HEK293 (cell line): ENCODE data around the gene CORO1C.
A peak's percentile ranks its signal among the peaks of the same experiment; 100 is the strongest.

Source experiments
- CTCF ChIA-PET: fragments of 350-600 bp; formaldehyde crosslinking; extraction: SDS; loops from one replicate; lab custom pipeline; 2021; ENCODE audit warnings: antibody characterized with exemption; lab: Yijun Ruan, JAX
- POLR2A ChIA-PET: fragments of 300-600 bp; formaldehyde crosslinking; extraction: SDS; loops from one replicate; lab custom pipeline; 2020; ENCODE audit warnings: antibody characterized with exemption, inconsistent platforms; lab: Yijun Ruan, JAX
- H3K27ac ChIP-seq: fragments of 200-500 bp; sonication (Bioruptor generic); 2 replicates; pipeline ENCODE4 v1.5.1; 2014; ENCODE audit warnings: low read depth, low read length, control low read depth, inconsistent platforms; ENCODE audit errors: extremely low read depth
- H3K36me3 ChIP-seq, 2 experiments: fragments of 200-500 bp in 1 of 2; sonication (Bioruptor generic) in 1 of 2; 1 replicate in 1 of 2; 2 replicates in 1 of 2; pipeline ENCODE4 v1.5.1; 2014 to 2017; ENCODE audit warnings: inconsistent platforms in 2 of 2, low read length in 2 of 2; ENCODE audit not compliant: control insufficient read depth in 2 of 2, insufficient read depth in 1 of 2
- H3K4me1 ChIP-seq: fragments of 200-500 bp; sonication (Bioruptor generic); 2 replicates; pipeline ENCODE4 v1.5.1; 2014; ENCODE audit warnings: mild to moderate bottlenecking, low read length, inconsistent platforms; ENCODE audit not compliant: control insufficient read depth, insufficient read depth
- H3K4me3 ChIP-seq: 2 replicates; pipeline ENCODE4 v1.5.1; 2011; ENCODE audit warnings: low read depth, mild to moderate bottlenecking, control low read depth, low read length, moderate library complexity
- H3K9me3 ChIP-seq: fragments of 200-500 bp; sonication (Bioruptor generic); 2 replicates; pipeline ENCODE4 v1.5.1; 2014; ENCODE audit warnings: low read depth, low read length, inconsistent platforms; ENCODE audit not compliant: control insufficient read depth, insufficient read depth
- BCL11A ChIP-seq: fragments of 450-650 bp; formaldehyde crosslinking; IDR thresholded peaks from 2 replicates; pipeline ENCODE4 v1.5.1; 2016; ENCODE audit warnings: low read depth, missing biosample characterization, missing genetic modification characterization
- EGR2 ChIP-seq: fragments of 450-650 bp; formaldehyde crosslinking; IDR thresholded peaks from 2 replicates; pipeline ENCODE4 v1.5.1; 2016; ENCODE audit warnings: low read depth, missing biosample characterization, missing genetic modification characterization
- GLIS2 ChIP-seq: fragments of 450-650 bp; formaldehyde crosslinking; IDR thresholded peaks from 2 replicates; pipeline ENCODE4 v1.5.1; 2016; ENCODE audit warnings: missing biosample characterization, missing genetic modification characterization
- PATZ1 ChIP-seq: fragments of 450-650 bp; formaldehyde crosslinking; IDR thresholded peaks from 2 replicates; pipeline ENCODE4 v1.5.1; 2016; ENCODE audit warnings: missing biosample characterization, missing genetic modification characterization
- ZBTB17 ChIP-seq: fragments of 450-650 bp; formaldehyde crosslinking; IDR thresholded peaks from 2 replicates; pipeline ENCODE4 v1.5.1; 2016; ENCODE audit warnings: missing biosample characterization, missing genetic modification characterization
- ZBTB26 ChIP-seq: fragments of 450-650 bp; formaldehyde crosslinking; optimal IDR thresholded peaks from 2 replicates; pipeline ENCODE3; 2016; ENCODE audit warnings: missing biosample characterization, mild to moderate bottlenecking, missing genetic modification characterization
- ZFHX2 ChIP-seq: fragments of 450-650 bp; formaldehyde crosslinking; conservative IDR thresholded peaks from 2 replicates; pipeline ENCODE4 v1.5.1; 2016; ENCODE audit warnings: missing biosample characterization, missing genetic modification characterization
- ZNF184 ChIP-seq: fragments of 450-650 bp; IDR thresholded peaks from 2 replicates; pipeline ENCODE4 v1.5.1; 2018; ENCODE audit warnings: missing biosample characterization, mild to moderate bottlenecking, missing genetic modification characterization
- ZNF341 ChIP-seq: fragments of 450-650 bp; formaldehyde crosslinking; IDR thresholded peaks from 2 replicates; pipeline ENCODE4; 2016; ENCODE audit warnings: low read depth, missing biosample characterization, missing genetic modification characterization
- ZNF398 ChIP-seq: fragments of 450-650 bp; formaldehyde crosslinking; IDR thresholded peaks from 2 replicates; pipeline ENCODE4 v1.5.1; 2017; ENCODE audit warnings: missing biosample characterization, missing genetic modification characterization
- ZNF404 ChIP-seq: fragments of 450-650 bp; formaldehyde crosslinking; IDR thresholded peaks from 2 replicates; pipeline ENCODE4 v1.5.1; 2017; ENCODE audit warnings: missing biosample characterization, missing genetic modification characterization
- ZNF600 ChIP-seq: fragments of 450-650 bp; formaldehyde crosslinking; IDR thresholded peaks from 2 replicates; pipeline ENCODE4 v1.5.1; 2016; ENCODE audit warnings: missing biosample characterization, missing genetic modification characterization
- ZNF629 ChIP-seq: fragments of 450-650 bp; formaldehyde crosslinking; IDR thresholded peaks from 2 replicates; pipeline ENCODE4 v1.5.1; 2017; ENCODE audit warnings: missing biosample characterization, missing genetic modification characterization
- ZNF670 ChIP-seq: fragments of 450-650 bp; formaldehyde crosslinking; IDR thresholded peaks from 2 replicates; pipeline ENCODE4 v1.5.1; 2016; ENCODE audit warnings: missing biosample characterization, missing genetic modification characterization, low read depth
- ZNF707 ChIP-seq: fragments of 450-650 bp; formaldehyde crosslinking; IDR thresholded peaks from 2 replicates; pipeline ENCODE4 v1.5.1; 2016; ENCODE audit warnings: missing biosample characterization, missing genetic modification characterization
- ZSCAN16 ChIP-seq: fragments of 450-650 bp; formaldehyde crosslinking; IDR thresholded peaks from 2 replicates; pipeline ENCODE4 v1.5.1; 2016; ENCODE audit warnings: missing biosample characterization, missing genetic modification characterization
- ZSCAN30 ChIP-seq: fragments of 450-650 bp; IDR thresholded peaks from 2 replicates; pipeline ENCODE4 v1.5.1; 2018; ENCODE audit warnings: missing biosample characterization, mild to moderate bottlenecking, missing genetic modification characterization, moderate library complexity
- ZSCAN5A ChIP-seq: fragments of 450-650 bp; formaldehyde crosslinking; IDR thresholded peaks from 2 replicates; pipeline ENCODE4 v1.5.1; 2016; ENCODE audit warnings: missing biosample characterization, missing genetic modification characterization
- TF ChIP-seq, protein P1 (sequence below): fragments of 450-650 bp; formaldehyde crosslinking; IDR thresholded peaks from 2 replicates; pipeline ENCODE4 v1.5.1; 2016; ENCODE audit warnings: missing biosample characterization, missing genetic modification characterization, borderline replicate concordance
- TF ChIP-seq, protein P2 (sequence below): fragments of 450-650 bp; formaldehyde crosslinking; IDR thresholded peaks from 2 replicates; pipeline ENCODE4 v1.5.0; 2017; ENCODE audit warnings: missing biosample characterization, missing genetic modification characterization, borderline replicate concordance

CORO1C gene

GRCh38 chr12:108773798-108774788 is 42.8 kb upstream of the CORO1C start:
- no peaks in the 10 kb centered on the region for H3K36me3 ChIP-seq
- no peaks in the 10 kb centered on the region for H3K9me3 ChIP-seq
- no peaks in the 10 kb centered on the region for H3K4me1 ChIP-seq
- CTCF ChIA-PET: no interaction called here
- no peak overlapping the region for H3K4me3 ChIP-seq
- POLR2A ChIA-PET: no interaction called here
- TF ChIP-seq, protein P1, sequence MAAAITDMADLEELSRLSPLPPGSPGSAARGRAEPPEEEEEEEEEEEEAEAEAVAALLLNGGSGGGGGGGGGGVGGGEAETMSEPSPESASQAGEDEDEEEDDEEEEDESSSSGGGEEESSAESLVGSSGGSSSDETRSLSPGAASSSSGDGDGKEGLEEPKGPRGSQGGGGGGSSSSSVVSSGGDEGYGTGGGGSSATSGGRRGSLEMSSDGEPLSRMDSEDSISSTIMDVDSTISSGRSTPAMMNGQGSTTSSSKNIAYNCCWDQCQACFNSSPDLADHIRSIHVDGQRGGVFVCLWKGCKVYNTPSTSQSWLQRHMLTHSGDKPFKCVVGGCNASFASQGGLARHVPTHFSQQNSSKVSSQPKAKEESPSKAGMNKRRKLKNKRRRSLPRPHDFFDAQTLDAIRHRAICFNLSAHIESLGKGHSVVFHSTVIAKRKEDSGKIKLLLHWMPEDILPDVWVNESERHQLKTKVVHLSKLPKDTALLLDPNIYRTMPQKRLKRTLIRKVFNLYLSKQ (tag by site-specific recombination): no peak
- peak; percentile 38; the same call in 1 of the 2 replicates for TF ChIP-seq EGR2 (tag by site-specific recombination)
- 0 out of 2 replicates have a peak, but pooled peaks have one; percentile 27 for TF ChIP-seq ZFHX2 (tag by site-specific recombination)
- no peak for TF ChIP-seq ZBTB17 (tag by site-specific recombination)
- TF ChIP-seq ZSCAN16 (tag by site-specific recombination): no peak
- TF ChIP-seq GLIS2: no peak
- TF ChIP-seq ZNF600 (tag by site-specific recombination): peak; percentile 65
- TF ChIP-seq ZNF398 (tag by site-specific recombination): no peak
- TF ChIP-seq PATZ1 (tag by site-specific recombination): no peak
- no peak overlapping the region for H3K27ac ChIP-seq

GRCh38 chr12:108772891-108773797 is 41.8 kb upstream of the CORO1C start:
- Histone ChIP-seq H3K27ac (no peak overlapping the region), H3K4me1 (no peaks in the 10 kb centered on the region), H3K9me3 (no peaks in the 10 kb centered on the region), H3K36me3 (no peaks in the 10 kb centered on the region), H3K4me3 (no peak overlapping the region)
- ChIA-PET CTCF (no interaction called here), POLR2A (no interaction called here)
- no peak for TF ChIP-seq ZNF600 (tag by site-specific recombination)
- no peak for TF ChIP-seq BCL11A (tag by site-specific recombination)
- TF ChIP-seq ZSCAN5A (tag by site-specific recombination): no peak
- TF ChIP-seq ZNF670 (tag by site-specific recombination): no peak
- TF ChIP-seq ZSCAN30: no peak
- TF ChIP-seq ZNF629 (tag by site-specific recombination): no peak
- no peak for TF ChIP-seq ZNF184 (tag by site-specific recombination)
- TF ChIP-seq, protein P2, sequence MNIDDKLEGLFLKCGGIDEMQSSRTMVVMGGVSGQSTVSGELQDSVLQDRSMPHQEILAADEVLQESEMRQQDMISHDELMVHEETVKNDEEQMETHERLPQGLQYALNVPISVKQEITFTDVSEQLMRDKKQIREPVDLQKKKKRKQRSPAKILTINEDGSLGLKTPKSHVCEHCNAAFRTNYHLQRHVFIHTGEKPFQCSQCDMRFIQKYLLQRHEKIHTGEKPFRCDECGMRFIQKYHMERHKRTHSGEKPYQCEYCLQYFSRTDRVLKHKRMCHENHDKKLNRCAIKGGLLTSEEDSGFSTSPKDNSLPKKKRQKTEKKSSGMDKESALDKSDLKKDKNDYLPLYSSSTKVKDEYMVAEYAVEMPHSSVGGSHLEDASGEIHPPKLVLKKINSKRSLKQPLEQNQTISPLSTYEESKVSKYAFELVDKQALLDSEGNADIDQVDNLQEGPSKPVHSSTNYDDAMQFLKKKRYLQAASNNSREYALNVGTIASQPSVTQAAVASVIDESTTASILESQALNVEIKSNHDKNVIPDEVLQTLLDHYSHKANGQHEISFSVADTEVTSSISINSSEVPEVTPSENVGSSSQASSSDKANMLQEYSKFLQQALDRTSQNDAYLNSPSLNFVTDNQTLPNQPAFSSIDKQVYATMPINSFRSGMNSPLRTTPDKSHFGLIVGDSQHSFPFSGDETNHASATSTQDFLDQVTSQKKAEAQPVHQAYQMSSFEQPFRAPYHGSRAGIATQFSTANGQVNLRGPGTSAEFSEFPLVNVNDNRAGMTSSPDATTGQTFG (tag by site-specific recombination): no peak
- TF ChIP-seq ZNF707 (tag by site-specific recombination): no peak
- no peak for TF ChIP-seq ZSCAN16 (tag by site-specific recombination)
- TF ChIP-seq ZBTB26 (tag by site-specific recombination): peak; percentile 22
- peak; percentile 33; the same call in 1 of the 2 replicates for TF ChIP-seq ZNF341 (tag by site-specific recombination)
- TF ChIP-seq ZNF404: no peak
